ENCODE results near the gene MVB12B.
"Not testable (repeated sequence)": the region's sequence is repeated elsewhere in the genome, so short reads cannot be mapped to it uniquely, and the experiment has no call there.

MVB12B gene

GRCh38 chr9:126475933-126476555 lies 149.4 kb downstream of the MVB12B start:
- Histone ChIP-seq H3K4me1 (ENCODE audit: control insufficient read depth, insufficient read depth, low read length, unreplicated experiment) (peaks cover 26% of the 10 kb centered on the region), H2AFZ (ENCODE audit: low read length, unreplicated experiment) (no peak overlapping the region), H3K36me3 (ENCODE audit: insufficient read depth, low read length) (no peaks in the 10 kb centered on the region), H3K4me3 (ENCODE audit: low read depth, low read length) (no peak overlapping the region), H3K79me2 (ENCODE audit: control insufficient read depth, insufficient read depth, low read length, unreplicated experiment) (no peaks in the 10 kb centered on the region), H3K27me3 (ENCODE audit: insufficient read depth, low read length) (no peaks in the 10 kb centered on the region), H3K27ac (ENCODE audit: low read depth, low read length) (no peak overlapping the region)

GRCh38 chr9:126477432-126477831 lies 150.8 kb downstream of the MVB12B start:
- not testable (repeated sequence) for H2AFZ ChIP-seq (ENCODE audit: low read length, unreplicated experiment); H3K27ac ChIP-seq (ENCODE audit: low read depth, low read length); H3K4me3 ChIP-seq (ENCODE audit: low read depth, low read length); H3K79me2 ChIP-seq (ENCODE audit: control insufficient read depth, insufficient read depth, low read length, unreplicated experiment); H3K27me3 ChIP-seq (ENCODE audit: insufficient read depth, low read length); H3K36me3 ChIP-seq (ENCODE audit: insufficient read depth, low read length)
- H3K4me1 ChIP-seq (ENCODE audit: control insufficient read depth, insufficient read depth, low read length, unreplicated experiment), result peaks cover 16% of the 10 kb centered on the region

GRCh38 chr9:126478216-126478981 lies 151.8 kb downstream of the MVB12B start:
- Histone ChIP-seq H3K27ac (ENCODE audit: low read depth, low read length) (no peak overlapping the region), H3K4me3 (ENCODE audit: low read depth, low read length) (no peak overlapping the region), H3K27me3 (ENCODE audit: insufficient read depth, low read length) (no peaks in the 10 kb centered on the region), H3K79me2 (ENCODE audit: control insufficient read depth, insufficient read depth, low read length, unreplicated experiment) (no peaks in the 10 kb centered on the region), H3K4me1 (ENCODE audit: control insufficient read depth, insufficient read depth, low read length, unreplicated experiment) (peaks cover 16% of the 10 kb centered on the region), H2AFZ (ENCODE audit: low read length, unreplicated experiment) (no peak overlapping the region), H3K36me3 (ENCODE audit: insufficient read depth, low read length) (no peaks in the 10 kb centered on the region)

GRCh38 chr9:126479515-126479914 lies 152.9 kb downstream of the MVB12B start:
- H2AFZ ChIP-seq (ENCODE audit: low read length, unreplicated experiment), result no peak overlapping the region
- no peak overlapping the region for H3K4me3 ChIP-seq (ENCODE audit: low read depth, low read length)
- peaks cover 7% of the 10 kb centered on the region for H3K4me1 ChIP-seq (ENCODE audit: control insufficient read depth, insufficient read depth, low read length, unreplicated experiment)
- no peak overlapping the region for H3K27ac ChIP-seq (ENCODE audit: low read depth, low read length)
- H3K36me3 ChIP-seq (ENCODE audit: insufficient read depth, low read length), result no peaks in the 10 kb centered on the region
- H3K79me2 ChIP-seq (ENCODE audit: control insufficient read depth, insufficient read depth, low read length, unreplicated experiment), result no peaks in the 10 kb centered on the region
- no peaks in the 10 kb centered on the region for H3K27me3 ChIP-seq (ENCODE audit: insufficient read depth, low read length)

- Histone ChIP-seq H2AFZ (ENCODE audit: low read length, unreplicated experiment) (no peak overlapping the region), H3K4me3 (ENCODE audit: low read depth, low read length) (no peak overlapping the region), H3K36me3 (ENCODE audit: insufficient read depth, low read length) (no peaks in the 10 kb centered on the region), H3K27me3 (ENCODE audit: insufficient read depth, low read length) (no peaks in the 10 kb centered on the region), H3K4me1 (ENCODE audit: control insufficient read depth, insufficient read depth, low read length, unreplicated experiment) (no peaks in the 10 kb centered on the region), H3K27ac (ENCODE audit: low read depth, low read length) (no peak overlapping the region), H3K79me2 (ENCODE audit: control insufficient read depth, insufficient read depth, low read length, unreplicated experiment) (no peaks in the 10 kb centered on the region)
Observed at GRCh38 chr9:126480813-126481212, 154.2 kb downstream of the MVB12B start.

- Histone ChIP-seq H3K36me3 (ENCODE audit: insufficient read depth, low read length) (no peaks in the 10 kb centered on the region), H3K27me3 (ENCODE audit: insufficient read depth, low read length) (no peaks in the 10 kb centered on the region), H3K4me1 (ENCODE audit: control insufficient read depth, insufficient read depth, low read length, unreplicated experiment) (no peaks in the 10 kb centered on the region), H3K4me3 (ENCODE audit: low read depth, low read length) (no peak overlapping the region), H3K79me2 (ENCODE audit: control insufficient read depth, insufficient read depth, low read length, unreplicated experiment) (no peaks in the 10 kb centered on the region), H2AFZ (ENCODE audit: low read length, unreplicated experiment) (no peak overlapping the region), H3K27ac (ENCODE audit: low read depth, low read length) (no peak overlapping the region)
Observed at GRCh38 chr9:126481862-126482261, 155.2 kb downstream of the MVB12B start.

GRCh38 chr9:126482361-126483044 lies 155.9 kb downstream of the MVB12B start:
- Histone ChIP-seq H3K4me3 (ENCODE audit: low read depth, low read length) (no peak overlapping the region), H3K36me3 (ENCODE audit: insufficient read depth, low read length) (no peaks in the 10 kb centered on the region), H3K4me1 (ENCODE audit: control insufficient read depth, insufficient read depth, low read length, unreplicated experiment) (no peaks in the 10 kb centered on the region), H3K27me3 (ENCODE audit: insufficient read depth, low read length) (no peaks in the 10 kb centered on the region), H2AFZ (ENCODE audit: low read length, unreplicated experiment) (no peak overlapping the region), H3K27ac (ENCODE audit: low read depth, low read length) (no peak overlapping the region), H3K79me2 (ENCODE audit: control insufficient read depth, insufficient read depth, low read length, unreplicated experiment) (no peaks in the 10 kb centered on the region)

- H3K27ac ChIP-seq (ENCODE audit: low read depth, low read length), result no peak overlapping the region
- no peaks in the 10 kb centered on the region for H3K4me1 ChIP-seq (ENCODE audit: control insufficient read depth, insufficient read depth, low read length, unreplicated experiment)
- H3K79me2 ChIP-seq (ENCODE audit: control insufficient read depth, insufficient read depth, low read length, unreplicated experiment), result no peaks in the 10 kb centered on the region
- H3K4me3 ChIP-seq (ENCODE audit: low read depth, low read length), result no peak overlapping the region
- no peaks in the 10 kb centered on the region for H3K27me3 ChIP-seq (ENCODE audit: insufficient read depth, low read length)
- no peak overlapping the region for H2AFZ ChIP-seq (ENCODE audit: low read length, unreplicated experiment)
- H3K36me3 ChIP-seq (ENCODE audit: insufficient read depth, low read length), result no peaks in the 10 kb centered on the region
Observed at GRCh38 chr9:126483468-126484073, 156.9 kb downstream of the MVB12B start.

GRCh38 chr9:126485662-126486061 lies 159.0 kb downstream of the MVB12B start:
- Histone ChIP-seq H3K27ac (ENCODE audit: low read depth, low read length) (no peak overlapping the region), H3K36me3 (ENCODE audit: insufficient read depth, low read length) (no peaks in the 10 kb centered on the region), H3K79me2 (ENCODE audit: control insufficient read depth, insufficient read depth, low read length, unreplicated experiment) (no peaks in the 10 kb centered on the region), H3K4me1 (ENCODE audit: control insufficient read depth, insufficient read depth, low read length, unreplicated experiment) (no peaks in the 10 kb centered on the region), H2AFZ (ENCODE audit: low read length, unreplicated experiment) (no peak overlapping the region), H3K4me3 (ENCODE audit: low read depth, low read length) (no peak overlapping the region), H3K27me3 (ENCODE audit: insufficient read depth, low read length) (peaks cover 3% of the 10 kb centered on the region)

GRCh38 chr9:126486276-126486675 lies 159.6 kb downstream of the MVB12B start:
- H3K27ac ChIP-seq (ENCODE audit: low read depth, low read length), result no peak overlapping the region
- H2AFZ ChIP-seq (ENCODE audit: low read length, unreplicated experiment), result no peak overlapping the region
- no peaks in the 10 kb centered on the region for H3K79me2 ChIP-seq (ENCODE audit: control insufficient read depth, insufficient read depth, low read length, unreplicated experiment)
- H3K27me3 ChIP-seq (ENCODE audit: insufficient read depth, low read length), result peaks cover 8% of the 10 kb centered on the region
- no peak overlapping the region for H3K4me3 ChIP-seq (ENCODE audit: low read depth, low read length)
- H3K36me3 ChIP-seq (ENCODE audit: insufficient read depth, low read length), result no peaks in the 10 kb centered on the region
- H3K4me1 ChIP-seq (ENCODE audit: control insufficient read depth, insufficient read depth, low read length, unreplicated experiment), result no peaks in the 10 kb centered on the region

Data from ACC112 (cell line).